Stimulated activated CD8-positive, alpha-beta memory T cell treated with anti-CD3 and anti-CD28 coated beads, Interleukin-15, amount 100 ng/mL, for 1 hour (primary cell): ENCODE results near the gene P2RY6.

Source experiments
- DNase-seq: peaks from one replicate; pipeline ENCODE4 v3.0.0-alpha.2; 2020; ENCODE audit warnings: low read depth

Gene P2RY6

DNA sequence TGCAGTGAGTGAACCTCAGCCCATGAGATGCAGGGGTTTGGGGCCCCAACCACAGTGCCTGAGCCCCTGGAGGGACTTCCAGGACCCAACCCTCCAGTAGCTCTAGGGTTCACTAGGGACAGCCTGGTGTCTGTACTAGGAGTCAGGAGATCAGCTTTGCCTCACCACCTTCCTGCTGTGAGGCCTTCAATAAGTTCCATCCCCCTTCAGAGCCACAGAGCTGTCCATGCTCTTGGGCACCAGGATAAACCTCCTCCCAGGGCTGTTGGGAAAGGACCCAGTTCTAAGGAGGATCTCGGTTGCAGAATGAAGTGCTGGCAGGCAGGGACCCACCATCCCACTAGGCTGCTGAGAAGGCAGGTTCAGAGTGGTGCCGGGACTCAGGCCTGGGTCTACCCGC lies 45.7 kb downstream of the P2RY6 start:
- no peak for DNase-seq

DNA sequence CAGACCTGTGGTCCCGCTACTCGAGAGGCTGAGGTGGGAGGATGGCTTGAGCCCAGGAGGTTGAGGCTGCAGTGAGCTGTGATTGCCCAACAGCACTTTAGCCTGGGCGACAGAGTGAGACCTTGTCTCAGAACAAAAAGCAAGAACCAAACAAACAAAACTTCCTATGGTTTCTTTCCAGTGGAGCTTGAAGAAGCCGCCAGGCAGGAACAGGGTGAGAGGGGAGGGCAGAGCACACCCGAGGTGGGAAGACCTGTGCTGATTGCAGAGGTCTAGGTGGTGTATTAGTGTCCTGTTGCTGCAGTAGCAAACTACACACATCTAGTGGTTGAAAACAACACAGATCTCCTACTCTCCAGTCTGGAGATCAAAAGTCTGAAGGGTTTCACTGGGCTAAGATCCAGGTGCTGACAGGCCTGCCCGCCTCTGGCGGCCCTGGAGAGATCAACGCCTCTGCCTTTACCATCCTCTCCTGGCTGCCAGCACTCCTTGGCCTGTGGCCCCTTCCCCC lies 46.4 kb downstream of the P2RY6 start:
- DNase-seq: no peak

DNA sequence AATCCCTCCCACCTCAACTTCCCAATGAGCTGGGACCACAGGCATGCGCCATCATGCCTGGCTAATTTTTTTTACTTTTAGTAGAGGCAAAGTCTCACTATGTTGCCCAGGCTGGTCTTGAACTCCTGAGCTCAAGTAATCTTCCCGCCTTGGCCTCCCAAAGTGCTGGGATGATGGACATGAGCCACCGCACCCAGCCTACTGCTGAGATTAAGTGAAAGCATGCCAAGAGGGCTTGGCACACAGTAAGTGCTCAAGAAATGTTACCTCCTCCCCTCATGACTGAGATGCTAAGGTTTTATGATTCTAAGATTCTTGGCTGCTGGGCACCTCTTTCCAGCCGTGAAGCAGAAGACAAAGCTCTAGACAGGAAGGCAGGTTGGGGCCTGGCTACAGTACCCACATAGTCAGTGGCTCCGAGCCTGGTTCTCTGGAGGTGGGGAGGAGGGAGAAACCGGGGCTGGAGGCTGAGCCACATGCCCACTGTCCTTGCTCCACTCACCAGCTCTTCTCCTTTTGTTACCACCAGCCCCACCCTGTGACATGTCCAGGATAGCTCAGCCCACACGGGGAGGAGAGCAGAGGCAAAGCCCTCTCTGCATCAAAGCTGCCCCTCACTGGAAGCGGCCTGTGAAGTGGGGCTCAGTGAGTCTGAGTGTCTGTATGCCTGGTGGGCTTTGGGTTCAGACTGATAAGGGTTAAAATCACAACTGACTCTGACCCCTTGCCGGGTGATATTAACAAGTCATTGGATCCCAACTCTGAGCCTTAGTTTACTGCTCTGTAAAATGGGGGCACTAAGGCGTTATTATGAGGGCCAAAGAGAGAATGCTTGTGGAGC lies 48.8 kb downstream of the P2RY6 start:
- no peak for DNase-seq

DNA sequence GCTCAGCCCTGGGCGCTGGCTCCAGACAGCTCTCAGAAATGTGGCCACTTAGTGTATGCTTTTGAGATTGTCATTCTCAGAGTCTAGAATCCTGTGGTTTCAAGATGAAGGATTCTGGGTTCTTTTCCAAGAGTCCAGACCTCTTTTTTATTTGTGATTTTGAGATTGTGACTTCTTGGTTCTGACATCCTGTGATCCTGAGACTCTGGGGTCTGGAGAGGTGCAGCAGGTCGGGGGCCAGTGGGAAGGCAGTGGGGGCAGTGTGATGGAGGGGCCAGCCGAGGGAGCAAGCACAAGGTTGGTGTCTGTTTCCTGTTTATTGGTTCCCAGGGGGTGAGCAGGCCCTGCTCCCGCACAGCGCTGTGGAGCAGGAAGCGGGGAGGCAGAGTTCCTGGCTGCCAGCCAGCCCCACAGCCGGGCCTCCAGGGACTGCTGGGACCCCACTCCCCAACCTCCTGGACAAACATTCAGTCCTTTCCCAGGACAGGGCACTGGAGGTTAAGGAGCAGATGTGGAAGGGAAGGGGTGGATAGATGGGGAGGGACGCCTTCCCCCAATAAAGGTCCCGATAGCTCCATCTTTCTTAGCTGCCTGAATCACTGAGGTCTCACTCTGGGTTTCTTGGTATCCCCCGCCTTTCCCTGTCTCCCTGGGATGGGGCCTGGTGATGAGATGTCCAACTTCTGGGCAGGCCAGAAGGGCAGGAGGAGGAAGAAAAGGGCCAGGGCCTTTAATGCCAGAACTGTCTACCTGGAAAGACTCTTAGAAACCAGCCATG lies 49.7 kb downstream of the P2RY6 start:
- DNase-seq: no peak

DNA sequence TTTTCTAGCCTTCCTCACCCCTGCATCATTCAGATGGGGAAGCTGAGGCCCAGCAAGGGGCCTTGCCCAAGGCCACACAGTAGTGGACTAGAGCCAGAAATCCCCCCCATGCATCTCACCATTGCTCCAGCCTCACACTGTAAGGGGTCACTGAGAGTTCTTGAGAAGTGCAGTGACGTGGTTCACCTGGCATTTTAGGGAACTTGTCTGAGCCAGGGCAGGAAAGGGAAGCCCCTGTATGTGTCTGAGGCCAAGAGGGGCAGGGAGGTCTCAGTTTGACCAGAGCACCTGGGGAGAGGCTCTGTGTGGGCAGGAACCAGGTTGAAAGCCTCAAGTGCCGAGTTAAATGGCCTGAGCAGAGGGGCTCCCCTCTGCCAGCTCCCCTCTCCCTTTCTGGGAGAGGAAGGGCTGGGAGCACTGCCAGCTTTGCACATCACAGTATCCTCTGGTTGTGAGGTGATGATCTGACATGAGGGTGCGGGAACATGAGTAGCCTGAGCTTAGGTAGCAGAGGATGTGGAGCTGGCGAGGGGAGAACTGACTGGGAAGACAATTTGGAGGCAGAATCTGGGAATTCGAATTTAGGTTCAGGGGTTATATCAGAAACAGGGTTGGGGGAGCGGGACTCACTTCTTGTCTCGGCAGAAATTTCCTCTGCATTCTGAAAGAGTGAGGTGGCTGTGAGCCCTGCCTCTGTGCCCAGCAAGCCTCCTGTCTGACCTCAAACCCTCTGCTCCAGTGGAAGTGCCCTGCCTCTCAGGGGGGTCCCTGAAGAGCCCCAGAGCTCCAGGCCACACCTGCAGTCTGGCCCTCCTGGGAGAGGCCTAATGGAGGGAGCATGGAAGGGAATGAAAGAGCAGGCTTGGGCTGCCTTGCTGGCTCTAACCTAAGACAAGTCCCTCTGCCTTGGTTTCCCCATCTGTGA lies 50.5 kb downstream of the P2RY6 start:
- DNase-seq: no peak

DNA sequence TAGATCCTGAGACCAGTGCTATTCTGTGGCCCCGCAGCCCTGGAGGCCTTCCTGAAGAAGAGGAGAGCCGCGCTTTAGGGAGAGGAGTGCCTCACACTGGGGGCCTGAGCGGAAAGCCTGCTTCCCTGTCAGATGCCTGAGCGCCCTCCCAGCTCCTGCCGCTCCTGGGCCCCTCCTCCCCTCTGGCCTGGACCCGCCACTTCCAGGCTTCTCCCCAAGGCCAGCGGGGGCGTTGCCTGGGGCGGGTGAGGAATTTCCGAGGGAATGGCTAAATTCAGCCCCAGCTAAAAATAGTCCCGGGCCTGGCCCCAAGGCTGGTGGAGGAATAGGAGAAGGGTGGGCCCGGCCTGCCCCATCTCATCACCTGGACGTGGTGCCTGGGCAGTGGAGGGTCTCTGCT lies 51.3 kb downstream of the P2RY6 start:
- DNase-seq: no peak

DNA sequence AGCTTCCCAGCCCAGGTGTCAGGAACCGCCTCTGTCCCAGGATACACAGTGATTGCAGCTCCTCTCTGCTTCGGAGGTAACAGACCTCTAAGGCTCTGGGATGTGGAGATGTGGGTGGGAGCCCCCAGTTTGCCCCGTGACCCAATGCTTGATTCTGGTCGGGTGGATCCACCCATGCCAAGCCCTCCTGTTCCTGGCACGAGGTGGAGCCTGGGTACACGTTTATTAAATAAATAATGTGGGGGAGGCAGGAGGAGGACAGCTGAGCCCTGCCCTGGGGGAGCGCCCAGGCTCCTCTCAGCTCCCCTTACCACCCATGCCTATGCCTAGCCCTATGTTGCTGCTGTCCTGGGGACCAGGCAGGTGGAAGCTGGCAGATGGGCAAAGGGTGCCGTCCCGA lies 52.0 kb downstream of the P2RY6 start:
- DNase-seq: no peak

DNA sequence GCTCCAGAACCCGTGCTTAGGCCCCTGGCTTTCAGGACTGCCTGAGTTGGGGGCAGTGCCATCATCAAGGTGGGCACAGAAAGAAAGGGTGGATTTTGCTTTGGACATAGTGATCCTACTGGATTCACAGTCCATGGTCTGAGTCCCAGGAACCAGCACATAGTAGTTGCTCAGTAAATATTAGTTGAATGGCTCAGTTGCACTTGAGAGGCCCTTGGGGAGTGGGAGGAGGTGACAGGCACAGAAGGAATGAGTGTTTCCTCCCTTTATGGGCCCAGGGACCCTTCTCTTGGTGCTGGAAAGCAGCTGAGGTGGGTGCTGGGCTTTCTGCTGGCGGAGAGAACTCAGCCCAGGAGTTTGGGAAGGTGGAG lies 52.5 kb downstream of the P2RY6 start:
- DNase-seq: no peak

DNA sequence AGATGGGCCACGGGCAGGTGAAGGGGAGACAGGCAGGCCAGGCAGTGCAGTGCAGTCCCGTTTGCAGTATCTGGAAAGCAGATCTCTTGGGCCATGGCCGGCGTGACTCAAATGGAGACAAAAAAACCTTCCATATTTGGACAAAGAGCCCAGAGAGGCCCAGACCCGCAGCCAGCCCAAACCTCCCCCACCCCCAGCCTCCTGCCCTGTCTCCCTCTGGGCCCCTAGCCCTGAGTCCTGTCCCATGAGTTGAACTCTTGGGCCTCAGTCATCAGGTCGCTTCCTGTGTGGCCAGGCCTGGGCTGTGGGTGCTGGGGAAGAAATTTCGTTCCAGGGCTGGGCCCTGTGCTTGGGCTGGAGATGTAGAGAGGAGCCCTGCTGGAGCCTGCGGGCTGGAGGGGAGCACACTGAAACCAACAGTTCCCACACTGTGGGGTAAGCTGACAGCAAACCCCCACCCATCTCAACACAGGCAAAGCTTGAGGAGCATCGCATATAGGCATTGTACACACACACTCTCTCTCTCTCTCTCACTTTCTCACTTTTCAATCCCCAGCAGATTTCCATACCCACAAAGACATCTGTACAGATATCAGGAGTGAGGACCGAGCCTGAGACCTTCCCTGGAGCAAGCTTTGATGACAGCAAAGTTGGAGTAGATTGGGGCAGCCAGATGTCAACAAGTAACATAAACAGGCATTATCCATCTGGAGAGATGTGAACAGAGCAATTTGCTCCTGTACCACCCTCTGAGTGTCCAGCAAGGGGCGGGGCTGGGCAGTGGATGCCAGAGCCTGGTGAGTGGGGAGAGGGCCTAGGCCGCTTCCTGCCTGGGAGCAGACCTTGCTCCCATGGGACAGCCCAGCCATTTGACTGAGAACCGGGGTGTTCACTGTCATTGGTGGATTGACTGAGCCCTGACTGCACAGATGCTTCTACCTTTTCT lies 53.2 kb downstream of the P2RY6 start:
- no peak for DNase-seq

DNA sequence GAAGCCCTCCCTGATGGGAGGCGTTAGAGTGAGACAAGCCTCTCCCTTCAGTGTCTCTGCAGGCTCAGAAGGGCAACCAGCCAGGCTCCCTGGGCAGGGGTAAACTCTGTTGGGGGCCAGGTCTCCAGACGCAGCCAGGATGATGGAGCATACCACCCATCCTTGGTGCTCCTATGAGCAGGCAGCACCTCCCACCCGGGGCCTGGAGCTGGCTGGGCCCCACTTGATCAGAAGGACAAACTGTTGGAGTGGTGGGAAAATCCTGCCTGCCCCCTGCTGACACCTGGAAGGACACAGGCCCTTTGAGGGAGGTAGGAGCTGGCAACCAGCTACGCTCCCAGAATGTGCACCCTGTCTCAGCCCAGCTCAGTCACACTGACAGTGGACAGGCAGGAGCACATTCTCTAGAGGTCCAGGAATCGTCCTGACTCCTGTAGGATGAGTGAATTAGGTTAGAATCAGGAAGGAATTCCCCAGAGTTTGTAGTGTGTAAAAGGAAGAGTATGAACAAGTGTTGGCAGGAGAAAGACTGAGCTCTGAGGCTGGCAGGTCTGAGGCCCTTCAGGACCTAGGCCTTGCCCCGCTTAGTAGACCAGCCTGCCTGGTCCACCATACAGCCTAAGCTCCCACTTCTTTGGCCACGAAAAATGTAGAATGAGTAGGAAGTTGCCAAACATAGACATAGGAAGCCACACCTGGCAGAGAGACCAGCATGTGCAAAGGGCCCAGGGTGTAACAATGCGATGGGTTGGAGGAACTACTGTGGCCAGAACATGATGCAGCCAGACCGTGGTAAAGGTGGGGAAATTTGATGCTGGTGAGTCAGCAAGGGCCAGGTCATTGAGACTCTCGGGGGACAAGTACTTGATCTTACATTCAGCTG lies 55.0 kb downstream of the P2RY6 start:
- DNase-seq: no peak

DNA sequence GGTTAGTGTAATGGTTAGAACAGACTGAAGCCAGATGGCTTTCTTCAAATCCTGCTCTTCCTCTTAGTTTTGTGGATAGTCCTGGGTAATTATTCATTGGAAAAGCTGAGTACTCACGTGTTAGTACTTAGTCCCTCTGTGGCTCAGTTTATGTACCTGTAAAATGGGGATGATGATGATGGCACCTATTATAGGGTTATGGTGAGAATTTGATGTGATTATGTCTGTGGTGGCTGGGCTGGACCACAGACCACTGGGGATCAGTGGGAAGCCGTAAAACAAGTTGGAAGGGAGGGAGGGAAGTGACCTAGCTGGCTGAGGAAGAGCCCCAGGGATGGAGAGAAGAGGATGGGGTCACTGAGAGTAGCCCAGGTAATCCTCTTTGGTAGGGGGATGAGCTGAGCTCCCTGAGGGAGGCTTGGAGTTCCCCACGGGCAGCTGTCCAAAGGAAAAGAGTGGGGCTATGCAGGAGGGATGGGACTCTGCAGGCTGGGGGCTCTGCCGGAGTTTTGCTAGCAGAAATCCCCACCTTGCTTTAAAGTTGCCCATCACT lies 55.8 kb downstream of the P2RY6 start:
- no peak for DNase-seq

DNA sequence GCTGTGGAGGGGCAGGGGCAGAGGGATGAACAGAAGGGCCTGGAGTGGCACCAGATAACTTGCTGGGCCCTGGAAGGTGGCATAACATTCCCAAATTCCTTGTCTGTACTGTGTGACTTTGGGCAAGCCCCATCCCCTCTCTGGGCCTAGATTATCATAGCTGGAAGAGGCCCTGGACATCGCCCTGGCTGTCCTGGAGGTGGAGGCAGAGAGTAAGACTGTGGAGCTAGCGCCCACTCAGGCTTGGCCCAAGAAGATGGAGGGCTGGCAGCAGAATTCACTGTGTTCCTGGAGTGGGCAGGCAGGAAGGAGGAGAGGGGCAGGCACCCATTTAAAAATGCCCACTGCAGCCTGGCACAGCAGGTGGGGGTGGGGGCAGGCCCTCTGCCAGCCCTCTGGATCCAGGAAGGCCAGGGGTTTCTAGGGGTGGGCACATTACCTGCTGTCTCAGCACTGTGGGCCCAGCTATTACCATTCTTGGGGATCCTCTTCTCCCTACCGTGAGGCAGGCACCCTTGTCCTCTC lies 58.5 kb downstream of the P2RY6 start:
- DNase-seq: no peak

DNA sequence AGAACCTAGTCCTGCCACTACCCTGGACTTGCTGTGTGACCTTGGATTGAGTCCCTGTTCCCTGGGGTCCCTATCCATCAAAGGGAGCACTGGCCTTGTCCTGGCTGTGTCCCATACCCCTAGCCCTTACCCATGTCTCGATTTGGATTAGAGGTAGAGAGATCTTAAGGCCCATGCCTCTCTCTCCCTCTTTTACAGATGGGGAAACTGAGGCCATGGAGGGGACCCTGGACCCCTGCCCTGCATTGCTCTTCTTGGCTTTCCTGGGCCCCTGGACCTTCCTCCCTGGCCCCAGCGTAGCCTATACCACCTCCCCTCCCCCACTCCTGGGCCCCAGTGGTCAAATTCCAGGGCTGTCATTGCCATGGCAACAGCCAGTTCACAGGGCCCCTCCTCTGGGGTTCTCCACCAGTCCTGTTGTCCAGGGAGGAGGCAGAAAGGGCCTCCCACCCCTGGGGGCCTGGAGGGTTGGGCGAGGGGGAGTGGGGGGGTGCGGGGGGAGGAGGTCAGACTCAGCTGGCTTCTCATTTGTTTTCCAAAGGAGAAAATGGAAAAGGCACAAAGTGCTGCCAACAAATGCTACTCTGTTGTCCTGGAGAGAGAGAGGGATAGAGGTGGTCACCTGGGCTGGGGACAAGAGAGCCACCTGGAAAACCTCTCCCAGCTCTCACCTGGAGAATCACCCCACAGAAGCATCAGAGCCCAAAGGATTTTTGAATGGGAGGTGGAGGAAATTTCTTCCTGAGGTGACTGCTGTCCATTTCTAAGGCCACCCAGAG lies 59.2 kb downstream of the P2RY6 start:
- DNase-seq: no peak

DNA sequence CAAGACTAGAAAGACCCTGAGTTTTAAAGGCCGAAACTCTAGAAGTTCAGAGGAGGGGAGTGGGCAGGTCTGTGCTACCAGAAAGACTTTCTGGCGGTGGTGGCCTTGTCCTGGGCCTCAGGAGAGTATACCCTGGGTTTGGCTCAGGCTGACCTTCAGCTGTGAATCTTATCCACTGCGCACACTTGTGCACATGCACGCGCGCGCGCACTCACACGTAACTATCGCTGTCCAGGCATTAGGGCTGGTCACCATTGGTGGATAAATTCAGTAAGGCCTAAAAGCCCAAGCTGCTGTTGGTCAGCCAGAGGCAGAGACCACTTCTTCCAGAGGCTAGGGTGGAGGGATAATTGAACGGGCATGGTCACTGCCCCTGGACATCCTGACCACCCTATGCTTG lies 61.0 kb downstream of the P2RY6 start:
- DNase-seq: no peak

DNA sequence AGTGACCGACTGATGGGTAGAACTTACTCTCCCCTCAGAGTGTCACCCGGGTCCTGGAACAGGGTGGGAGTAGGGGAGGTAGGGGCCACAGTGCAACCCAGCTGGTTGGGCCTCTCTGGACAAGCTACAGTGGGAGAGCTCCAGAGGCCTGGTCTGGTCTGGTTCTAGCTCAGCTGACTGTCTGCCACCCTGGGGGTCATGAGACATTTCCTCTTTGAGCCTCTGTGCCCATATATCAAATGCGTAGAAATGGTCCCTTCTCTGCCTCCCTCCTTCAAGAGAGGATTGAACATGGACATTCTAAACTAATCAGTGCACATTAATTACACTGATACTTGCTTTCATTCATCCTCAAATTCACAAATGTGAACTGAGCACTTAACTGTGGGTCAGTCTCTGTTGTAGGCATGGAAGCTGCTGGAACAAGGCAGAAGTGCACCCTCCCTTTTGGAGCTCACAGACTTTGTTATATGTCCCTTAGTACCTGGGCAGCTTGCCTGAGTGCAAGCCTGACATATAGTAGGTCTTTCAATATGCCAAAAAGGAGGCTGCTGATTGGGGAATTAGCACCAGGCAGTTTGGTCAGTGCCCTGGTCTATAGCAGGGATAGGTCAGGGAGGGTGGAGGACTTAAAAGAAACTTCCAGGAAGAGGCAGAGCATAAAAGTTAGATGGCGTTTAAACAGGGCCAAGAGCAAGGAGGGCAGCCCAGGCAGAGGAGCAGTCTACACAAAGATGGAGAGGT lies 61.7 kb downstream of the P2RY6 start:
- DNase-seq: no peak

DNA sequence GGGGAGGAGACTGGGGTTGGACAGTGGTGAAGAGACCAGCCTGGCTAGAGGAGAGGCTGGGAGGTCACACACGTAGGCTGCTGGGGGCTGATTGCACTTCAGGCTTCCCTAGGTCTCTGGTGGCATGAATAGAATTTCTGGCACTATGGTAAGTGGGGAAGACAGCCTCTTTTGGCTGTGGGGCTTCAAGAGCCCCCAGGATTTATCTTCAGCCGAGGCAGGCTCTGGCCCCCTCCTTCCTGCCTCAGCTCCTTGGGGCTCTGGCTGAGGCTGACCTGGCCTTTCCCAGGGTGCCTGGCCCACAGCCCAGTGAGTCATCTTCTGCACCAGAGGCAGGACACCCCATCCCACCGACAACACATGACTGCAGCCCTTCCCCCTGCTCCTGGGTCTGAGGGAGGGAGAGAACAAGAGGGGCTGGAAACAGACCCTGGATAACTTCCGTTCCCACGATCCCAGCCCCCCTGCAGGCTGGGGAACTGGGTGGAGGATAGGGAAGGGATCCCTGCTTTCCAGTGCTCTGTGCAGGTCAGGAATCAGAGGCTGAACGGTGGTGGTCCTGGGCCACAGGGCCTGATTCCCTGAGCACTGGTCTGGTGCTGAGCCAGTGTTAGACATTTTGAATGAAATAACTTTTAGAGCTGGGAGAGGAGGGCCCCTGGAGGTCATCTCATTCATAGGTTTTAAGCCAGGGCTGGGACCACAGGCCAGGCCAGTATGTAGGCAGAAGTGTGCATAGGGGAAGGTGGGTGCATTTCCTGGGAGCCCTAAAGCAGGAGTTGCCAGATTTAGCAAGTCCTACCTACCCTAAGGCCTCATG lies 62.5 kb downstream of the P2RY6 start:
- DNase-seq: no peak
